Mesothelial cell of epicardium (in vitro differentiated cells): ENCODE results near the gene RRP9. TPM values are rescaled to one million over a fixed set of nuclear protein-coding genes. Genes with fewer than 3 reads are reported as not detected.
A peak's percentile ranks its signal among the peaks of the same experiment; 100 is the strongest.

ENCODE experiments used
- DNase-seq, 2 experiments: peaks; one replicate each; pipeline ENCODE4 v3.0.0; 2021; ENCODE audit warnings: low spot score in 2 of 2; ENCODE audit not compliant: unreplicated experiment in 2 of 2
- H3K27ac Mint-ChIP-seq: 2 replicates; pipeline ENCODE4 v1.8.0; 2021; ENCODE audit warnings: mixed read lengths
- H3K27me3 Mint-ChIP-seq: 2 replicates; pipeline ENCODE4 v1.8.0; 2021; ENCODE audit warnings: low read depth, mixed read lengths
- H3K36me3 Mint-ChIP-seq: 2 replicates; pipeline ENCODE4 v1.8.0; 2021; ENCODE audit warnings: mixed read lengths
- H3K4me1 Mint-ChIP-seq: 2 replicates; pipeline ENCODE4 v1.8.0; 2021; ENCODE audit warnings: mixed read lengths
- H3K4me3 Mint-ChIP-seq: 2 replicates; pipeline ENCODE4 v1.8.0; 2021; ENCODE audit warnings: mild to moderate bottlenecking, moderate library complexity, mixed read lengths
- H3K9me3 Mint-ChIP-seq: 2 replicates; pipeline ENCODE4 v1.8.0; 2021; ENCODE audit warnings: mixed read lengths
- total RNA-seq: library from RNA; stranded (reverse); gene quantifications from 3 replicates; pipeline ENCODE4 v1.2.1, GENCODE V29; 2021
- TF ChIP-seq, protein P1 (sequence below): fragments of 200-600 bp; sonication (generic); IDR thresholded peaks from one replicate; pipeline ENCODE4 v1.5.0; 2021; ENCODE audit warnings: antibody characterized with exemption; ENCODE audit not compliant: unreplicated experiment

Gene RRP9
- total RNA-seq, 1 donor from 2014 or later = 20.6 TPM

DNA sequence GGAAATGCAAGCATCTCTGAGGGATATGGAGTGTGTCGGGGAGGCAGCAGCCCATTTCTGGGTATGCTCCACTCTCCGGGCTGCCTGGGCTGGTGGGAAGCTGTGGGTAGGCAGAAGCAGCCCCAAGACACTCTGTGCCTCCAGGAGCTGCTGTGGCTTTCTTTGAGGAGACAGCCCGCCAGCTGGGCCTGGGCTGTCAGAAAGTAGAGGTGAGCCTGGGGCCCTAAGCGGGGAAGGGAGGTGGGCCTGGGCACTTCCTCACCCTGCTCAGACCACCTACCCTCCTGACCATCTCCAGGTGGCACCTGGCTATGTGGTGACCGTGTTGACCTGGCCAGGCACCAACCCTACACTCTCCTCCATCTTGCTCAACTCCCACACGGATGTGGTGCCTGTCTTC, 43.4 kb upstream of the RRP9 start:
- Mint-ChIP-seq H3K4me3 (peak overlapping the region; percentile 40), H3K27ac (peak overlapping the region; percentile 99), H3K27me3 (no peaks in the 10 kb centered on the region), H3K36me3 (peaks cover 3% of the 10 kb centered on the region), H3K9me3 (no peaks in the 10 kb centered on the region), H3K4me1 (peaks cover 23% of the 10 kb centered on the region)
- no peak for DNase-seq
- TF ChIP-seq, protein P1, sequence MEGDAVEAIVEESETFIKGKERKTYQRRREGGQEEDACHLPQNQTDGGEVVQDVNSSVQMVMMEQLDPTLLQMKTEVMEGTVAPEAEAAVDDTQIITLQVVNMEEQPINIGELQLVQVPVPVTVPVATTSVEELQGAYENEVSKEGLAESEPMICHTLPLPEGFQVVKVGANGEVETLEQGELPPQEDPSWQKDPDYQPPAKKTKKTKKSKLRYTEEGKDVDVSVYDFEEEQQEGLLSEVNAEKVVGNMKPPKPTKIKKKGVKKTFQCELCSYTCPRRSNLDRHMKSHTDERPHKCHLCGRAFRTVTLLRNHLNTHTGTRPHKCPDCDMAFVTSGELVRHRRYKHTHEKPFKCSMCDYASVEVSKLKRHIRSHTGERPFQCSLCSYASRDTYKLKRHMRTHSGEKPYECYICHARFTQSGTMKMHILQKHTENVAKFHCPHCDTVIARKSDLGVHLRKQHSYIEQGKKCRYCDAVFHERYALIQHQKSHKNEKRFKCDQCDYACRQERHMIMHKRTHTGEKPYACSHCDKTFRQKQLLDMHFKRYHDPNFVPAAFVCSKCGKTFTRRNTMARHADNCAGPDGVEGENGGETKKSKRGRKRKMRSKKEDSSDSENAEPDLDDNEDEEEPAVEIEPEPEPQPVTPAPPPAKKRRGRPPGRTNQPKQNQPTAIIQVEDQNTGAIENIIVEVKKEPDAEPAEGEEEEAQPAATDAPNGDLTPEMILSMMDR = no peak

DNA sequence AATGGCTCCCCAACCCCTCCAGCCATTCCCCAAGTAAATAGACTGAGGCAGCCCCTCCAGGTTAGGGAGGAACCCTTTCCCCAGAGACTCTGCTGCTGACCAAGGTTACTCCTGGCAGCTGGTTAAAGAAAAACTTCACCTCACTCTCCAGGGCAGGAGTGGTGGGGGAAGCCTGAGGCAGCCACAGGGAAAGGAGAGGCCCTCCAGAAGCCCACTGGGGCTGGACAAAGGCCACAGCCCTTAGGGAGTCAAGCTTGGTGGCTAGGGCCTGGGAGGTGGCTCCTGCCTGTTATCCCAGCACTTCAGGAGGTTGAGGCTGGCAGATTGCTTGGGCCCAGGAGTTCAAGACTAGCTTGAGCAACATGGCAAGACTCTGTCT, 42.6 kb upstream of the RRP9 start:
- peak overlapping the region; percentile 99 for H3K27ac Mint-ChIP-seq
- TF ChIP-seq, protein P1 = no peak

DNA sequence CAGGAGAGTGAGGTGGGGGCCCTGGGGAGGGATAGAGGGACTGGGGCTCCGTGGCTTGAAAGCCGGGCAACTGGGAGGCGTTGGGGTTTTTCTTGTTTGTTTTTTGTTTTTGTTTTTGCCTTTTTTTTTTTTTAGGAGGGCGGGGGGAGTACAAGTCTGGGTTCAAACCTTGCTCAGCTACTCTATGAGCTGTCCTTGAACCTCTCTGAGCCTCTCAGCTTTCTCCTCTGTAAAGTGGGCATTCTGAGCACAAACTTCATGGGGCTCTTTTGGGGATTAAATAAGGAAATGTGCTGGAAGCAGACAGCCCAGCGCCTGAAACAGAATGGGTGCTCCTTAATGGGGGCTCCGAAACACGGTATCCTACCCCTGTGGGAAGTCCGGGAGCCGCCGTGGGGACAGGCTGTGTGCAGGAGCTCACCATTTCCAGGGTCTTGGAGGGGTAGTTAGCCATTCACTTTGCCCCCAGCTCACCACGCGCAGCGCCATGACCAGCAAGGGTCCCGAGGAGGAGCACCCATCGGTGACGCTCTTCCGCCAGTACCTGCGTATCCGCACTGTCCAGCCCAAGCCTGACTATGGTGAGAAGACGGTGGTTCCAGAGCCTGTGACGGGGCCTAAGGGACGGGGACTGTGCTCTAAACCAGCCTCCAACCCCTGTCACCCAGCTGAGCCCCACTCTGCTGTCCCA, 42.0 kb upstream of the RRP9 start:
- no peaks in the 10 kb centered on the region for H3K27me3 Mint-ChIP-seq
- peaks cover 3% of the 10 kb centered on the region for H3K36me3 Mint-ChIP-seq
- peak overlapping the region; percentile 77 for H3K4me3 Mint-ChIP-seq
- peaks cover 23% of the 10 kb centered on the region for H3K4me1 Mint-ChIP-seq
- no peak for DNase-seq
- TF ChIP-seq, protein P1 = no peak
- H3K9me3 Mint-ChIP-seq = no peaks in the 10 kb centered on the region
- H3K27ac Mint-ChIP-seq = peak overlapping the region; percentile 99

More for the DNA sequence above, 42.6 kb upstream of the RRP9 start:
- Mint-ChIP-seq H3K27me3 (no peaks in the 10 kb centered on the region), H3K4me3 (peak overlapping the region; percentile 77), H3K4me1 (peaks cover 23% of the 10 kb centered on the region), H3K9me3 (no peaks in the 10 kb centered on the region), H3K36me3 (peaks cover 3% of the 10 kb centered on the region)
- no peak for DNase-seq

DNA sequence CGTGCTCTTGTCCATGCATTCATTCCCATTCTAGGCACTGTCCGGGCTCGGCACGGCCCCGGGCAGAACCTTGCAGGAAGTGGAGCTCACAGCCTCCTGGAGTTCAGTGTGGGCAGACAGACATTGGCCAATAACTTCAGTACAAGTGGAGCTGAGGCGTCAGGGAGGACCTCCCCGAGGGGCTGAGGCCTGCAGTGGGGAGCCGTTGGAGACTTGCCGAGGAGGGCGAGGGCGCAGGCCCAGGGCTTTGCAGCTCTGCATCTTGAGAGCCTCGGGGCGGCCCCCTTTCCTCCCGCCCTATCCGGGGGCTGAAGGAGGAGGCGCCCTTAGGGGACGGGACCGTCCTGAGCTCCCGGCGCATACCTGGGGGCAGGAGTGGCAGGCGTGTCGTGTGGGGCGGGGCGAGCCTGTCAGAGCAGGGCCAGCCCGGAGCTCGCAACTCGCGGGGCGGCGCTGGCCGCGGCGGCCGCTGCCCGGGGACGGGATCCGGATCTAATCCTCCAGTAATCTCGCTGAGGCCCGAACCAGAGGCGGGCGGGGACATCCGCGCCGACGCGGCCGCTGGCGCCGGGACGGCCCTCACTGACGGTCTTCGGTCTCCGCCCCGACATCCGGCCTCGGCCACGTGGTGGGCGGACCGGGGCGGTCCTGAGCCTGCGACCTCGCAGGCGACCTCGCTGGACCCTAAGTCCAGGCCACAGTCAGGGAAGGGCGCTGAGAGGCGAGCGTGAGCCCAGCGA, 41.3 kb upstream of the RRP9 start, which contains the start of gene ACY1:
Gene ACY1 (plus strand): TSS at position 698 of the 740 bp plus-strand sequence. CDS start 530 bp downstream, outside the sequence.
- Mint-ChIP-seq H3K27ac (peak within 1 kb of the TSS; percentile 99), H3K36me3 (peaks cover 3% of the 10 kb centered on the region), H3K27me3 (no peaks in the 10 kb centered on the region), H3K9me3 (no peaks in the 10 kb centered on the region), H3K4me3 (peak within 1 kb of the TSS; percentile 77), H3K4me1 (peaks cover 23% of the 10 kb centered on the region)
- TF ChIP-seq, protein P1 = no peak
- DNase-seq = peak; percentile 71 to 85

DNA sequence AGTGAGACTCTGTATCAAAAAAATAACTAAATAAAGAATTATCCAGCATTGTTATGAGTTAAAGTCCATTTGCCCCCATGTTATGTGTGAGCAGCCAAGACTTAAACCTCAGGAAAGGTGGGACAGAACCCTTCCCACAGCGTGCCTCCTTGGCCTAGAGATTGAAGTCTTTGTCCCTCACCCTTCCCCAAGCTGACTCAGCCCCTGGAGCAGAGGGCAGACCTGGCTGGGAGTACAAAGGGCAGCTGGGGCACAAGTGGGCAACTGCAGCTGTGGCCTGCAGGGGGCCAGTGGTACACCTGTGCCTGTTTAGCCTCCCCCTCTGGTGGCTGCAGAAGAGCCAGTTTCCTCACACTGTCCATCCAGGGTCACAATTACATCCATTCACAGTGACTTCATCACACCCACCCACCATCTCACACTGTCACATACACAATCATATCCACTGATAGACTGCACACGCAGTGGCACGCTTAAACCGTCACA, 40.7 kb upstream of the RRP9 start:
- Mint-ChIP-seq H3K4me3 (peak overlapping the region; percentile 77), H3K27ac (peak overlapping the region; percentile 98), H3K27me3 (no peaks in the 10 kb centered on the region), H3K36me3 (peaks cover 3% of the 10 kb centered on the region), H3K9me3 (no peaks in the 10 kb centered on the region), H3K4me1 (peaks cover 21% of the 10 kb centered on the region)
- DNase-seq = no peak
- TF ChIP-seq, protein P1 = peak; percentile 61
